ENCODE results near the gene EIF2S2. TPM values are rescaled to one million over a fixed set of nuclear protein-coding genes. Genes with fewer than 3 reads are reported as not detected.
A peak's percentile ranks its signal among the peaks of the same experiment; 100 is the strongest.
"Not testable (repeated sequence)": the region's sequence is repeated elsewhere in the genome, so short reads cannot be mapped to it uniquely, and the experiment has no call there.

Gene EIF2S2
- polyA plus RNA-seq, 3 donors from 2014 or later: 19.9 to 22.9 (median 20.7) TPM

GRCh38 chr20:34132491-34132890 lies 20.4 kb upstream of the EIF2S2 start:
- not testable (repeated sequence) for H3K4me1 Mint-ChIP-seq; DNase-seq; H3K27me3 Mint-ChIP-seq (ENCODE audit: low read depth in 3 of 3); H3K27ac Mint-ChIP-seq; H3K4me3 Mint-ChIP-seq; H3K36me3 Mint-ChIP-seq; H3K9me3 Mint-ChIP-seq

- peaks cover 0 to 6% (median 0%) of the 10 kb centered on the region in 3 donors for H3K27me3 Mint-ChIP-seq (ENCODE audit: low read depth in 3 of 3)
- no peaks in the 10 kb centered on the region for H3K36me3 Mint-ChIP-seq
- no peak overlapping the region for H3K27ac Mint-ChIP-seq
- peaks cover 0 to 2% of the 10 kb centered on the region in 2 donors for H3K4me1 Mint-ChIP-seq
- no peak for DNase-seq
- no peaks in the 10 kb centered on the region for H3K9me3 Mint-ChIP-seq
- H3K4me3 Mint-ChIP-seq: no peak overlapping the region
These were observed 19.4 kb upstream of the EIF2S2 start for GRCh38 chr20:34131491-34131890.

- no peak overlapping the region for H3K27ac Mint-ChIP-seq
- DNase-seq: peak; percentile 63 to 71 (median 64)
- H3K27me3 Mint-ChIP-seq (ENCODE audit: low read depth in 3 of 3): peaks cover 0 to 13% (median 0%) of the 10 kb centered on the region in 3 donors
- H3K36me3 Mint-ChIP-seq: no peaks in the 10 kb centered on the region
- H3K4me1 Mint-ChIP-seq: peaks cover 0 to 2% of the 10 kb centered on the region in 2 donors
- H3K4me3 Mint-ChIP-seq: peak overlapping the region in 1 of 5 donors; percentile 35
- no peaks in the 10 kb centered on the region for H3K9me3 Mint-ChIP-seq
These were observed 17.6 kb upstream of the EIF2S2 start for GRCh38 chr20:34129518-34130162.

GRCh38 chr20:34127792-34128191 lies 15.7 kb upstream of the EIF2S2 start:
- H3K27me3 Mint-ChIP-seq (ENCODE audit: low read depth in 3 of 3): peaks cover 0 to 21% (median 1%) of the 10 kb centered on the region in 3 donors
- H3K4me1 Mint-ChIP-seq: peaks cover 0 to 2% of the 10 kb centered on the region in 2 donors
- H3K4me3 Mint-ChIP-seq: no peak overlapping the region
- H3K36me3 Mint-ChIP-seq: no peaks in the 10 kb centered on the region
- DNase-seq: no peak
- no peak overlapping the region for H3K27ac Mint-ChIP-seq
- no peaks in the 10 kb centered on the region for H3K9me3 Mint-ChIP-seq

- Mint-ChIP-seq H3K4me1 (peaks cover 0 to 2% of the 10 kb centered on the region in 2 donors), H3K27ac (no peak overlapping the region), H3K27me3 (ENCODE audit: low read depth in 3 of 3) (peaks cover 0 to 21% (median 1%) of the 10 kb centered on the region in 3 donors), H3K9me3 (no peaks in the 10 kb centered on the region), H3K36me3 (no peaks in the 10 kb centered on the region), H3K4me3 (no peak overlapping the region)
- no peak for DNase-seq
These were observed 12.6 kb upstream of the EIF2S2 start for GRCh38 chr20:34124469-34125249.

- H3K27ac Mint-ChIP-seq: no peak overlapping the region
- H3K9me3 Mint-ChIP-seq: no peaks in the 10 kb centered on the region
These were observed 11.3 kb upstream of the EIF2S2 start for GRCh38 chr20:34123309-34123708.

GRCh38 chr20:34122274-34122980 lies 10.4 kb upstream of the EIF2S2 start:
- Mint-ChIP-seq H3K36me3 (no peaks in the 10 kb centered on the region), H3K4me1 (no peaks in the 10 kb centered on the region), H3K9me3 (no peaks in the 10 kb centered on the region), H3K27me3 (ENCODE audit: low read depth in 3 of 3) (peaks cover 0 to 24% (median 1%) of the 10 kb centered on the region in 3 donors), H3K4me3 (no peak overlapping the region), H3K27ac (no peak overlapping the region)
- no peak for DNase-seq

More at GRCh38 chr20:34123309-34123708, 11.3 kb upstream of the EIF2S2 start:
- Mint-ChIP-seq H3K36me3 (no peaks in the 10 kb centered on the region), H3K27me3 (ENCODE audit: low read depth in 3 of 3) (peaks cover 0 to 24% (median 1%) of the 10 kb centered on the region in 3 donors), H3K4me3 (no peak overlapping the region), H3K4me1 (no peaks in the 10 kb centered on the region)
- DNase-seq: no peak

- Mint-ChIP-seq H3K27me3 (ENCODE audit: low read depth in 3 of 3) (peaks cover 0 to 12% (median 3%) of the 10 kb centered on the region in 3 donors), H3K4me3 (no peak overlapping the region), H3K4me1 (no peaks in the 10 kb centered on the region), H3K36me3 (no peaks in the 10 kb centered on the region), H3K27ac (no peak overlapping the region), H3K9me3 (no peaks in the 10 kb centered on the region)
- no peak for DNase-seq
These were observed 8.2 kb upstream of the EIF2S2 start for GRCh38 chr20:34120213-34120612.

- H3K4me1 Mint-ChIP-seq: peaks cover 20 to 22% of the 10 kb centered on the region in 2 donors
- H3K36me3 Mint-ChIP-seq: no peaks in the 10 kb centered on the region
- H3K27me3 Mint-ChIP-seq (ENCODE audit: low read depth in 3 of 3): peaks cover 7 to 17% (median 8%) of the 10 kb centered on the region in 3 donors
- no peak overlapping the region for H3K27ac Mint-ChIP-seq
- DNase-seq: no peak
- H3K9me3 Mint-ChIP-seq: no peaks in the 10 kb centered on the region
- H3K4me3 Mint-ChIP-seq: no peak overlapping the region
These were observed 3.2 kb upstream of the EIF2S2 start for GRCh38 chr20:34115232-34115631.

- H3K4me3 Mint-ChIP-seq: peak overlapping the region in 3 of 5 donors; percentile 25 to 69 (median 40)
- no peaks in the 10 kb centered on the region for H3K36me3 Mint-ChIP-seq
- H3K27ac Mint-ChIP-seq: peak overlapping the region in 1 of 6 donors; percentile 69
- DNase-seq: no peak
- no peaks in the 10 kb centered on the region for H3K9me3 Mint-ChIP-seq
- H3K4me1 Mint-ChIP-seq: peaks cover 23 to 27% of the 10 kb centered on the region in 2 donors
- peaks cover 8 to 17% (median 10%) of the 10 kb centered on the region in 3 donors for H3K27me3 Mint-ChIP-seq (ENCODE audit: low read depth in 3 of 3)
These were observed 2.8 kb upstream of the EIF2S2 start for GRCh38 chr20:34114809-34115208.

- peaks cover 7 to 17% (median 10%) of the 10 kb centered on the region in 3 donors for H3K27me3 Mint-ChIP-seq (ENCODE audit: low read depth in 3 of 3)
- H3K27ac Mint-ChIP-seq: peak overlapping the region; percentile 92 to 98 (median 95)
- no peaks in the 10 kb centered on the region for H3K36me3 Mint-ChIP-seq
- H3K4me1 Mint-ChIP-seq: peaks cover 41 to 48% of the 10 kb centered on the region in 2 donors
- H3K4me3 Mint-ChIP-seq: peak overlapping the region; percentile 87 to 97 (median 97)
- DNase-seq: no peak
- H3K9me3 Mint-ChIP-seq: no peaks in the 10 kb centered on the region
These were observed 608 bp upstream of the EIF2S2 start for GRCh38 chr20:34112600-34113101.

- DNase-seq: peak; percentile 13 to 19 (median 17)
- Mint-ChIP-seq H3K36me3 (no peaks in the 10 kb centered on the region), H3K27ac (peak overlapping the region; percentile 85 to 98 (median 94)), H3K27me3 (ENCODE audit: low read depth in 3 of 3) (peaks cover 9 to 16% (median 10%) of the 10 kb centered on the region in 3 donors), H3K4me1 (peaks cover 54 to 65% of the 10 kb centered on the region in 2 donors), H3K9me3 (no peaks in the 10 kb centered on the region), H3K4me3 (peak overlapping the region; percentile 87 to 97 (median 97))
These were observed 1.1 kb downstream of the EIF2S2 start for GRCh38 chr20:34110745-34111641.

Data from immature natural killer cell (primary cell).